ENCODE measurements around the gene ORM1. TPM values are rescaled to one million over a fixed set of nuclear protein-coding genes. Genes with fewer than 3 reads are reported as not detected.

ORM1 gene
- total and polyA plus RNA-seq, 2 donors (not counting 1 experiment from before 2014, with no cell fraction given): not detected

- Histone ChIP-seq H3K4me3 (replicated peaks in 1 of 4; ENCODE audit: control extremely low read depth in 1 of 4, insufficient read depth in 1 of 4, low read depth in 3 of 4, low read length in 4 of 4) (no peak overlapping the region), H3K4me2 (ENCODE audit: extremely low read depth, insufficient read depth, low read length) (no peak overlapping the region), H2AFZ (ENCODE audit: low read length) (no peak overlapping the region), H3K79me2 (ENCODE audit: control insufficient read depth, insufficient read depth, low read length) (no peaks in the 10 kb centered on the region), H3K9me3 (ENCODE audit: control insufficient read depth, insufficient read depth, low read depth, low read length) (no peaks in the 10 kb centered on the region), H3K9ac (ENCODE audit: insufficient read depth, low read length) (no peak overlapping the region), H3K27ac (ENCODE audit: insufficient read depth, low read length) (no peak overlapping the region), H3K36me3 (ENCODE audit: control insufficient read depth, insufficient read depth, low read length) (peaks cover 8% of the 10 kb centered on the region), H3K4me1 (ENCODE audit: control insufficient read depth, extremely low read depth, insufficient read depth, low read length) (peaks cover 14% of the 10 kb centered on the region), H3K27me3 (ENCODE audit: control insufficient read depth, insufficient read depth, low read length) (no peaks in the 10 kb centered on the region), H4K20me1 (ENCODE audit: control insufficient read depth, extremely low read depth, insufficient read depth, low read length) (no peaks in the 10 kb centered on the region)
- TF ChIP-seq EZH2 (IDR thresholded peaks at IDR 0.05; ENCODE audit: low read length, missing control alignments): no peak
- TF ChIP-seq CTCF (conservative IDR thresholded peaks at IDR 0.05 in 1 of 2, IDR thresholded peaks at IDR 0.05 in 1 of 2; ENCODE audit: low read depth in 1 of 2, low read length in 2 of 2): no peak
- no peak for DNase-seq (ENCODE audit: low read depth in 2 of 2)
These were observed 48.5 kb downstream of the ORM1 start for GRCh38 chr9:114371343-114371944.

- Histone ChIP-seq H3K79me2 (ENCODE audit: control insufficient read depth, insufficient read depth, low read length) (no peaks in the 10 kb centered on the region), H3K27me3 (ENCODE audit: control insufficient read depth, insufficient read depth, low read length) (no peaks in the 10 kb centered on the region), H3K36me3 (ENCODE audit: control insufficient read depth, insufficient read depth, low read length) (peaks cover 10% of the 10 kb centered on the region), H3K4me2 (ENCODE audit: extremely low read depth, insufficient read depth, low read length) (no peak overlapping the region), H3K9me3 (ENCODE audit: control insufficient read depth, insufficient read depth, low read depth, low read length) (no peaks in the 10 kb centered on the region), H2AFZ (ENCODE audit: low read length) (no peak overlapping the region), H4K20me1 (ENCODE audit: control insufficient read depth, extremely low read depth, insufficient read depth, low read length) (no peaks in the 10 kb centered on the region), H3K4me1 (ENCODE audit: control insufficient read depth, extremely low read depth, insufficient read depth, low read length) (peaks cover 11% of the 10 kb centered on the region), H3K9ac (ENCODE audit: insufficient read depth, low read length) (no peak overlapping the region), H3K27ac (ENCODE audit: insufficient read depth, low read length) (no peak overlapping the region), H3K4me3 (replicated peaks in 1 of 4; ENCODE audit: control extremely low read depth in 1 of 4, insufficient read depth in 1 of 4, low read depth in 3 of 4, low read length in 4 of 4) (no peak overlapping the region)
- peak in 1 of 2 donors; percentile 39 for DNase-seq (ENCODE audit: low read depth in 2 of 2)
- TF ChIP-seq EZH2 (IDR thresholded peaks at IDR 0.05; ENCODE audit: low read length, missing control alignments): no peak
- no peak for TF ChIP-seq CTCF (conservative IDR thresholded peaks at IDR 0.05 in 1 of 2, IDR thresholded peaks at IDR 0.05 in 1 of 2; ENCODE audit: low read depth in 1 of 2, low read length in 2 of 2)
These were observed 49.3 kb downstream of the ORM1 start for GRCh38 chr9:114371973-114372917.

DNA sequence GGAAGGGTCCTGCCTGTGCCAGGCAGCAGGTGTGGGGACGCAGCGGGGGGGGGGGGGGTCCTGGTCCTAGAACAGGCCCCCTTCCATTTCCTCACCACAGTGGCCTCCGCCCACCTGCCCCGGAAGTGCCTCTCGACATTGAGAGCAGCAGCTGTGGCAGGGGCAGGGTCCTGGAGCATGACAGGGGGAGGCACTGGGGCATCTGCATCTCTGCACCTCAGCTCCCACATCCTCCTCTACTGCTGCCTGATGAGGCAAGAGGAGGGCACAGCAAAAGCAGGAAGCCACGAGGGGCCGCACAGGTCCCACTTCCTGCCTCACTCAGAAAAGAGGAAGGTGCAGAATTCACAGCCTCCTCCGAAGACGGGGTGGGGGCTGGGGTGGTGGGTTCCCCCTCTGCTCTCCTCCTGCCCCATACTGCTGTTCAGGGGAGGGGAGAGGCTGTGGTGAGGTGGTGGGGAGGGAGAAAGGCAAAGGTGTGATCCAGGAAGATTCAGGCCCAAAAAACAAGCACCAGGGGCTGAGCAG is 50.1 kb downstream of the ORM1 start:
- TF ChIP-seq EZH2 (IDR thresholded peaks at IDR 0.05; ENCODE audit: low read length, missing control alignments) (no peak), CTCF (conservative IDR thresholded peaks at IDR 0.05 in 1 of 2, IDR thresholded peaks at IDR 0.05 in 1 of 2; ENCODE audit: low read depth in 1 of 2, low read length in 2 of 2) (no peak)
- peaks cover 5% of the 10 kb centered on the region for H3K36me3 ChIP-seq (ENCODE audit: control insufficient read depth, insufficient read depth, low read length)
- H4K20me1 ChIP-seq (ENCODE audit: control insufficient read depth, extremely low read depth, insufficient read depth, low read length): no peaks in the 10 kb centered on the region
- peaks cover 11% of the 10 kb centered on the region for H3K4me1 ChIP-seq (ENCODE audit: control insufficient read depth, extremely low read depth, insufficient read depth, low read length)
- H3K27ac ChIP-seq (ENCODE audit: insufficient read depth, low read length): no peak overlapping the region
- H3K27me3 ChIP-seq (ENCODE audit: control insufficient read depth, insufficient read depth, low read length): no peaks in the 10 kb centered on the region
- no peak overlapping the region for H3K4me2 ChIP-seq (ENCODE audit: extremely low read depth, insufficient read depth, low read length)
- H3K4me3 ChIP-seq (replicated peaks in 1 of 4; ENCODE audit: control extremely low read depth in 1 of 4, insufficient read depth in 1 of 4, low read depth in 3 of 4, low read length in 4 of 4): no peak overlapping the region
- no peak overlapping the region for H3K9ac ChIP-seq (ENCODE audit: insufficient read depth, low read length)
- no peak for DNase-seq (ENCODE audit: low read depth in 2 of 2)
- no peak overlapping the region for H2AFZ ChIP-seq (ENCODE audit: low read length)
- no peaks in the 10 kb centered on the region for H3K9me3 ChIP-seq (ENCODE audit: control insufficient read depth, insufficient read depth, low read depth, low read length)
- no peaks in the 10 kb centered on the region for H3K79me2 ChIP-seq (ENCODE audit: control insufficient read depth, insufficient read depth, low read length)
